Measurements from ENCODE around the gene SDCCAG8.

GRCh38 chr1:243291292-243291691, 35.5 kb downstream of the SDCCAG8 start:
- TF ChIP-seq CTCF (IDR thresholded peaks at IDR 0.05): no peak
- TF ChIP-seq ZFX (IDR thresholded peaks at IDR 0.05; ENCODE audit: borderline replicate concordance): no peak
